HCT116 (cell line): ENCODE results near the gene FOXB1. TPM values are rescaled to one million over a fixed set of nuclear protein-coding genes. Genes with fewer than 3 reads are reported as not detected.

Experiments
- ATAC-seq: fragments of 200-7000 bp; cut with Tn5 transposase; 2 replicates; pipeline ENCODE4 v1.9.1; 2020; ENCODE audit warnings: mild to moderate bottlenecking, moderate library complexity
- BruUV-seq: library from RNA; stranded (reverse); fragments of 400-500 nt; replicated peaks from 2 replicates; lab custom pipeline; 2021; lab: Mats Ljungman, UMichigan
- CTCF ChIA-PET: fragments of 300-600 bp; sonication (Branson Sonifier 250); formaldehyde crosslinking; loops from one replicate; lab custom pipeline; 2021; ENCODE audit warnings: antibody characterized with exemption; lab: Charles Lee
- POLR2A ChIA-PET: fragments of 300-600, 350-600 bp; sonication (Branson Sonifier 250); formaldehyde crosslinking; loops from one replicate; lab custom pipeline; 2021; ENCODE audit warnings: antibody characterized with exemption; lab: Charles Lee
- RAD21 ChIA-PET, 2 experiments: fragments of 300-600 bp; sonication (Branson Sonifier 250); formaldehyde crosslinking; loops; one replicate each; lab custom pipeline; 2023; ENCODE audit warnings: low total read pairs in 2 of 2; ENCODE audit not compliant: uncharacterized antibody in 2 of 2, unreplicated experiment in 2 of 2, low non-redundant PET in 1 of 2; lab: Charles Lee
- DNase-seq: peaks from one replicate; pipeline ENCODE4 v3.0.0-alpha.2; 2010; ENCODE audit warnings: low read depth, low spot score
- H2AFZ ChIP-seq: fragments of 200-600 bp; shearing (Covaris generic), sonication (generic); 2 replicates; pipeline ENCODE4 v1.6.1; 2017; ENCODE audit warnings: low read depth, mixed run types, mixed read lengths, antibody characterized with exemption, low read length; ENCODE audit not compliant: poor library complexity, severe bottlenecking
- H3K27ac ChIP-seq: 2 replicates; pipeline ENCODE4 v1.5.1; 2012; ENCODE audit warnings: low read depth, low read length
- H3K27me3 ChIP-seq: fragments of 200-600 bp; sonication (generic); 2 replicates; pipeline ENCODE4 v1.6.1; 2016; ENCODE audit warnings: mixed run types, low read length, mixed read lengths; ENCODE audit not compliant: insufficient read depth
- H3K36me3 ChIP-seq, 2 experiments: fragments of 200-500 bp in 1 of 2; fragments of 200-600 bp in 1 of 2; sonication (Bioruptor generic) in 1 of 2; sonication (generic) in 1 of 2; 2 replicates each; pipeline versions ENCODE4 v1.5.1 to v1.6.1; 2014 to 2016; ENCODE audit warnings: low read length in 2 of 2, inconsistent platforms in 1 of 2, mixed read lengths in 1 of 2, mixed run types in 1 of 2; ENCODE audit not compliant: insufficient read depth in 2 of 2, control insufficient read depth in 1 of 2
- H3K4me1 ChIP-seq, 2 experiments: fragments of 200-600 bp in 1 of 2; sonication (generic) in 1 of 2; 2 replicates each; pipeline versions ENCODE4 v1.5.1 to v1.6.1; 2012 to 2017; ENCODE audit warnings: low read length in 2 of 2, inconsistent platforms in 1 of 2, mild to moderate bottlenecking in 1 of 2, mixed read lengths in 1 of 2, mixed run types in 1 of 2, moderate library complexity in 1 of 2; ENCODE audit not compliant: insufficient read depth in 2 of 2, control insufficient read depth in 1 of 2
- H3K4me2 ChIP-seq: fragments of 200-600 bp; sonication (generic); 2 replicates; pipeline ENCODE4 v1.6.1; 2017; ENCODE audit warnings: mixed run types, low read length, mixed read lengths
- H3K4me3 ChIP-seq, 2 experiments: fragments of 200-600 bp in 1 of 2; sonication (generic) in 1 of 2; replicated peaks in 1 of 2; 2 replicates each; pipeline ENCODE4 v1.5.1; 2011 to 2016; ENCODE audit warnings: low read length in 2 of 2, control low read depth in 1 of 2, low read depth in 1 of 2, mild to moderate bottlenecking in 1 of 2, mixed read lengths in 1 of 2, mixed run types in 1 of 2
- H3K79me2 ChIP-seq: fragments of 200-600 bp; sonication (generic); 2 replicates; pipeline ENCODE4 v1.6.1; 2017; ENCODE audit warnings: mild to moderate bottlenecking, mixed run types, low read length, moderate library complexity, mixed read lengths; ENCODE audit not compliant: insufficient read depth
- H3K9ac ChIP-seq: fragments of 200-600 bp; sonication (generic); 2 replicates; pipeline ENCODE4 v1.6.1; 2016; ENCODE audit warnings: low read length, mixed read lengths
- H3K9me2 ChIP-seq: fragments of 200-600 bp; sonication (generic), shearing (Covaris generic); 2 replicates; pipeline ENCODE4 v1.6.1; 2017; ENCODE audit warnings: mixed run types, mild to moderate bottlenecking, moderate library complexity; ENCODE audit not compliant: insufficient read depth
- H3K9me3 ChIP-seq, 2 experiments: fragments of 200-500 bp in 1 of 2; fragments of 200-600 bp in 1 of 2; sonication (Bioruptor generic) in 1 of 2; sonication (generic) in 1 of 2; 2 replicates each; pipeline ENCODE4 v1.6.1; 2014 to 2017; ENCODE audit warnings: low read length in 2 of 2, mixed read lengths in 2 of 2, inconsistent platforms in 1 of 2, low read depth in 1 of 2, mild to moderate bottlenecking in 1 of 2, mixed run types in 1 of 2, moderate library complexity in 1 of 2; ENCODE audit not compliant: control insufficient read depth in 1 of 2, insufficient read depth in 1 of 2
- H4K20me1 ChIP-seq: fragments of 200-600 bp; sonication (generic), shearing (Covaris generic); 2 replicates; pipeline ENCODE4 v1.6.1; 2017; ENCODE audit warnings: mixed run types, mild to moderate bottlenecking, moderate library complexity; ENCODE audit not compliant: insufficient read depth
- EZH2 ChIP-seq: fragments of 200-600 bp; sonication (generic); IDR thresholded peaks from 2 replicates; pipeline ENCODE4 v1.6.1; 2017; ENCODE audit warnings: antibody characterized with exemption, mixed run types
- intact Hi-C: fragments of 100-400 bp; cut with micrococcal nuclease; formaldehyde crosslinking; loops from 2 replicates; pipeline ENCODE4 v1.10.0; 2022
- total RNA-seq: library from RNA; stranded (reverse); gene quantifications from one replicate; pipeline ENCODE4 v1.2.1, GENCODE V29; 2021; ENCODE audit not compliant: unreplicated experiment
- TF ChIP-seq, protein P1 (sequence below): IDR thresholded peaks from 2 replicates; pipeline ENCODE4 v1.6.1; 2011; ENCODE audit warnings: mild to moderate bottlenecking, low read length, moderate library complexity; ENCODE audit not compliant: insufficient replicate concordance; ENCODE audit errors: extremely low read depth

FOXB1 gene
- total RNA-seq, 1 experiment from 2014 or later = not detected

DNA sequence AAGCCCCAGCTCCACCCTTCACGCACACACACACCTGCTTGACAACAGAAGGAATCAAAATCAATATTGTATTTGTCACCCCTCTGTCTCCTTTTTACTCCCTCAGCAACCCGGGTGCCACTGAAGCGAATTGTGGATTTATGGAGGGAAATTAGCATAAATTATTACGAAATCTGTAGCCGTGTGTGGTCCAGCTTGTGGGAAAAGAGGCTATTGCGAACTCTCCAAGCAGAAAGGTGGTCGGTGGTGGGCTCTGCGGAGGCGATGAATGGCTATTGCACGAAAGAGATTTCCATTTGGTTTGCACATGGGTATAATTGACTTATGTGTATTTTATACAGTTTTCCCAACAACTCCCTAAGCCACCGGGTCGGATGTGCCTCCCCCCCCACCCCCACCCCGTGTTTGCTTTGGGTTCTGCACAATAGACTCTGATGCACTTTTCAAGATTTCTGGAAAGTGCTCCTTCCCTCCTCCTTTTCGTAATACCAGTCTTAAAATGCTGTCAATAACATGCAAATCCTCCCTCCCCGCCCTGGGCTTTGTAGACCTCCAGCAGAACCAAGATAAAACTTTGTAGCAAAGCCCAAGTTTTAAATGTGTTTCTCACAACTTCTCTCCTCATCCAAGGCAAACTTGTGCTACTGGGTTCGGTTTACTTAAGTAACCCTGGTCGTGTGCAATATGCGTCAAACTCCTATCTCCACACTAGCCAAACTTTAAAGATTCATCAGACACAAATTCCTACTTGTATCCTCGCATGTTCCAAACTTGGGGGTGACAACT, 3.1 kb upstream of the FOXB1 start (continued):
- TF ChIP-seq, protein P1, sequence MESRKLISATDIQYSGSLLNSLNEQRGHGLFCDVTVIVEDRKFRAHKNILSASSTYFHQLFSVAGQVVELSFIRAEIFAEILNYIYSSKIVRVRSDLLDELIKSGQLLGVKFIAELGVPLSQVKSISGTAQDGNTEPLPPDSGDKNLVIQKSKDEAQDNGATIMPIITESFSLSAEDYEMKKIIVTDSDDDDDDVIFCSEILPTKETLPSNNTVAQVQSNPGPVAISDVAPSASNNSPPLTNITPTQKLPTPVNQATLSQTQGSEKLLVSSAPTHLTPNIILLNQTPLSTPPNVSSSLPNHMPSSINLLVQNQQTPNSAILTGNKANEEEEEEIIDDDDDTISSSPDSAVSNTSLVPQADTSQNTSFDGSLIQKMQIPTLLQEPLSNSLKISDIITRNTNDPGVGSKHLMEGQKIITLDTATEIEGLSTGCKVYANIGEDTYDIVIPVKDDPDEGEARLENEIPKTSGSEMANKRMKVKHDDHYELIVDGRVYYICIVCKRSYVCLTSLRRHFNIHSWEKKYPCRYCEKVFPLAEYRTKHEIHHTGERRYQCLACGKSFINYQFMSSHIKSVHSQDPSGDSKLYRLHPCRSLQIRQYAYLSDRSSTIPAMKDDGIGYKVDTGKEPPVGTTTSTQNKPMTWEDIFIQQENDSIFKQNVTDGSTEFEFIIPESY = no peak
- TF ChIP-seq, all 23 proteins: peak for 0

DNA sequence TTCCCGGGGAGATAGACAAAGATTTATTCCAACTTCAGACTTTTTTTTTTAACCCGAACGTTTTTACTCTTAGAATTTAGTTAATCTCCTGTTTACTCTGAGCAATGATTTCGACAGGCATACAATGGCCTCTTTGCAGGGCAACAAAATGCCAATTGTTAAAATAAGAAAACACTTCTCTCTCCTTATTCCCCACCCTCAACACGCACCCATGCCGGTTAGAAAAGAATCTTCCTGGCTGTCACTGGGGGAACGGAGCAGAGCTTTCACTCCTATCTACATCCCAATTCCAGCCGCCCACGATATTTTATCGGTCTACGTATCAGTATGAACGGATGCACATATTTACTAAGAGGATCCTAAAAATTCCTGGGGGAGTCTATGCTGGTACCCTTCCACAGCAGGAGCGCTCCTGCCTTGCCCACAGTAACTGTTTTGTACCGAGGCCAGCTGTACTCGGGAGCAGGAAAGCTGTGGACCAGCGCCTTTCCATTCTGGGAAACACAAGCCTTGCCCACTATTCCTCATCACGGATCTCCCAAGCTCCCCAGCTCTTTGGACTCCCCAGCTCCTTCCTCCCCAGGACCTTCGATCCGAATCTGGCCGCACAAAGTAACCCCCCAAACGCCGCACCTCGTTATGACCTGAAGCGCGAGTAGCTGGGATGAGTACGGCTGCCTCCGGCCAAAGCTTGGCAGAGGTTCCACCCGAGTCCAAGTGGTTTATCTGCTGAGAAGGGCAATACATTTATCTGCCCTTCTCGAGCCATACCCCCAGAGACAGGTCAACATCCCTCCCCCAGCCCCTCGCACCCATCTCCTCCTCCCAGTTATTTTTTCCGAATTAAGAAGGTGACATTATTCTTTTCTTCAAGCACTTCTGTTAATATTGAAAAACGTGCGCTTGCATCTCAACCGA, 2.2 kb upstream of the FOXB1 start:
- Histone ChIP-seq H3K9ac (no peak overlapping the region), H3K4me2 (no peak overlapping the region), H3K4me3 (no peak overlapping the region), H3K27me3 (peaks cover 37% of the 10 kb centered on the region), H3K9me2 (no peaks in the 10 kb centered on the region)
- no peak for DNase-seq
- ChIA-PET CTCF (no interaction called here), POLR2A (no interaction called here)
- BruUV-seq = no TSS peak
- TF ChIP-seq EZH2 = no peak
- TF ChIP-seq, all 23 proteins: peak for 0
- no peaks in the 10 kb centered on the region for H4K20me1 ChIP-seq
- H3K4me1 ChIP-seq = no peaks in the 10 kb centered on the region
- intact Hi-C loops = no loop called here
- no peak for ATAC-seq
- H2AFZ ChIP-seq = no peak overlapping the region
- no peaks in the 10 kb centered on the region for H3K36me3 ChIP-seq
- no peaks in the 10 kb centered on the region for H3K79me2 ChIP-seq
- RAD21 ChIA-PET = no interaction called here
- H3K9me3 ChIP-seq = no peaks in the 10 kb centered on the region
- no peak overlapping the region for H3K27ac ChIP-seq
